K562 treated with DMSO at 1 percent for 12 hours (cell line): Measurements from ENCODE around the gene BCL2L11. TPM values are rescaled to one million over a fixed set of nuclear protein-coding genes. Genes with fewer than 3 reads are reported as not detected.

Source experiments
- total RNA-seq: library from RNA; unstranded; fragments of 300-600 nt; gene quantifications from 2 replicates; pipeline ENCODE4 v1.2.3, GENCODE V29; 2022; ENCODE audit not compliant: insufficient read depth

Gene BCL2L11
- 8.8 and 11.6 TPM in 2 replicates for total RNA-seq

GRCh38 chr2:111120253-111121027 is at the start of gene BCL2L11:
Gene BCL2L11, plus strand, starts transcription at chr2:111120914. Its CDS starts 2,832 bp downstream, at chr2:111123746.

